ENCODE measurements around the gene TIMM23.
"Not testable (repeated sequence)": the region's sequence is repeated elsewhere in the genome, so short reads cannot be mapped to it uniquely, and the experiment has no call there.

The TIMM23 gene

GRCh38 chr10:46025406-46025805 lies 53.1 kb downstream of the TIMM23 start:
- DNase-seq: no peak

GRCh38 chr10:46026106-46026505 lies 53.8 kb downstream of the TIMM23 start:
- no peak for DNase-seq

- peak; percentile 55 to 63 for DNase-seq
Observed at GRCh38 chr10:46028584-46029460, 56.5 kb downstream of the TIMM23 start.

GRCh38 chr10:46029461-46030030 lies 57.3 kb downstream of the TIMM23 start:
- DNase-seq: no peak

- DNase-seq: peak; percentile 99
Observed at GRCh38 chr10:46030091-46030937, 58.0 kb downstream of the TIMM23 start, which contains the start of gene NCOA4. Gene NCOA4, minus strand, starts transcription at chr10:46030623. Its CDS starts 13,943 bp downstream, at chr10:46016680.

GRCh38 chr10:46031648-46032532 lies 59.6 kb downstream of the TIMM23 start:
- DNase-seq: no peak

GRCh38 chr10:46033602-46034011 lies 61.3 kb downstream of the TIMM23 start:
- DNase-seq: peak; percentile 40 to 41

GRCh38 chr10:46035923-46036849 lies 63.9 kb downstream of the TIMM23 start:
- no peak for DNase-seq

- DNase-seq: no peak
Observed at GRCh38 chr10:46037107-46037825, 65.0 kb downstream of the TIMM23 start.

GRCh38 chr10:46040004-46040403 lies 67.7 kb downstream of the TIMM23 start:
- no peak for DNase-seq

GRCh38 chr10:46042527-46042926 lies 70.2 kb downstream of the TIMM23 start:
- DNase-seq: no peak

GRCh38 chr10:46046261-46046660 lies 74.0 kb downstream of the TIMM23 start, which contains the start of gene MSMB:
Gene MSMB, minus strand, starts transcription at chr10:46046269. Its CDS starts 32 bp downstream, at chr10:46046237.
- no peak for DNase-seq

- no peak for DNase-seq
Observed at GRCh38 chr10:46048152-46048551, 75.9 kb downstream of the TIMM23 start.

GRCh38 chr10:46049497-46049831 lies 77.2 kb downstream of the TIMM23 start:
- not testable (repeated sequence) for DNase-seq

GRCh38 chr10:46050941-46051623 lies 78.8 kb downstream of the TIMM23 start:
- no peak for DNase-seq

- DNase-seq: no peak
Observed at GRCh38 chr10:46052057-46052790, 79.9 kb downstream of the TIMM23 start.

GRCh38 chr10:46052791-46053375 lies 80.6 kb downstream of the TIMM23 start:
- DNase-seq: no peak

Data from inflammatory macrophage (primary cell).